ENCODE measurements around the gene AKR1A1.
"Not testable (repeated sequence)": the region's sequence is repeated elsewhere in the genome, so short reads cannot be mapped to it uniquely, and the experiment has no call there.

AKR1A1 gene

DNA sequence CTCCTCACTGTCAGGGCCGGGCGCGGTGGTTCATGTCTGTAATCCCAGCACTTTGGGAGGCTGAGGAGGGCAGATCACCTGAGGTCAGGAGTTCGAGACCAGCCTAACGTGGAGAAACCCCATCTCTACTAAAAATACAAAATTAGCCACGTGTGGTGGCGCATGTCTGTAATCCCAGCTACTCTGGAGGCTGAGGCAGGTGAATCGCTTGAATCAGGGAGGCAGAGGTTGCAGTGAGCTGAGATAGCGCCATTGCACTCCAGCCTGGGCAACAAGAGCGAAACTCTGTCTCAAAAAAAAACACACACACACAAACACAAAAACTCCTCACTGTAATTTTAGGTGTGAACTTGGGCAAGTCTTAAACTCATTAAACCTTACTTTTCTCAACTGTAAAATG, 26.7 kb upstream of the AKR1A1 start:
- not testable (repeated sequence) for DNase-seq

DNA sequence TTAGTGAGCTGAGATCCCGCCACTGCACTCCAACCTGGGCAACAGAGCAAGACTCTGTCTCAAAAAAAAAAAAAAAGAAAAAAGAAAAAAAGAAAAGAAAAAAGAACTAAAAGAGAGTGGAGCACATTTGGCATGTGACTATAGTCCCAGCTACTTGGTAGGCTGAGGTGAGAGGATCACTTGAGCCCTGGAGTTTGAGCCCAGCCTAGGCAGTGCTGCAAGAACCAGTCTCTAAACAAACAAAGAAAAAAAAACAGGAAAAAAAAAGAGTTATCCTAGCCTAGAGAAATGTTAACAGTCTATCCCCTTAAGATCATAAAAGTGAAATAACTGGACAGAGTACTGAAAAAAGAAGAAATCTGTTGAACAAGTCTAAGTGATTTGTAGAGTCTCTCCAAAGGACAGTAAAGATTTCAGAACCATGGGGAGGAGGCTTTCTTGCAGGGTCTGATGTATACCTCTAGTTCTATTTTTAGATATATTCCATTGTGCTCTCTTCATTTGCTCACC, 24.4 kb upstream of the AKR1A1 start:
- DNase-seq: no peak

DNA sequence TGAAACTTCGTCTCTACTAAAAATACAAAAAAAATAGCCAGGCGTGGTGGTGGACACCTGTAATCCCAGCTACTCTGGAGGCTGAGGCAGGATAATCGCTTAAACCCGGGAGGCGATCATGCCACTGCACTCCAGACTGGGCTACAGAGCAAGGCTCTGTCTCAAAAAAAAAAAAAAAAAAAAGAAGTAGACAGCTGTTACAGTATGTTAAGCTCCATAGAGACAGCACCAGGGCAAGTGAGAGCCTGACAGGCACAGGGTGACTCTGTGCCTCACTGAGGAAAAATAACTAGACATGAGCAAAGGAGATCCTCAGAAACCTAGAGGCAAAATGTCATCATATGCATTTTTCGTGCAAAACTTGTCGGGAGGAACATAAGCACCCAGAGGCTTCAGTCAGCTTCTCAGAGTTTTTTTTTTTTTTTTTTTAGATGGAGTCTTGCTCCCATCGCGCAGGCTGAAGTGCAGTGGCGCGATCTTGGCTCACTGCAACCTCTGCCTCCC, 19.9 kb upstream of the AKR1A1 start:
- no peak for DNase-seq

DNA sequence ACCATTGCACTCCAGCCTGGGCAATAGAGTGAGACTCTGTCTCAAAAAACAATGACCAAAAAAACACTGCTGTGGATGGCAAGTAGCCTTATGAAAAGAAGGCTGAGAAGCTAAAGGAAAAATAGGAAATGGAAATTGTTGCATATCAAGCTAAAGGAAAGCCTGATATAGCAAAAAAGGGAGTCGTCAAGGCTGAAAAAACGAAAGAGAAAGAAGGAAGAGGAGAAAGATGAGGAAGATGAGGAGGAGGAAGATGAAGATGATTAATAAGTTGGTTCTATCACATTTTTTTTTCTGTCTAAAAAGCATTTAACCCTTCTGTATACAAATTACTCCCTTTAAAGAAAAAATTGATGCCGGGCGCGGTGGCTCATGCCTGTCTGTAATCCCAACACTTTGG, 18.8 kb upstream of the AKR1A1 start:
- DNase-seq: no peak

DNA sequence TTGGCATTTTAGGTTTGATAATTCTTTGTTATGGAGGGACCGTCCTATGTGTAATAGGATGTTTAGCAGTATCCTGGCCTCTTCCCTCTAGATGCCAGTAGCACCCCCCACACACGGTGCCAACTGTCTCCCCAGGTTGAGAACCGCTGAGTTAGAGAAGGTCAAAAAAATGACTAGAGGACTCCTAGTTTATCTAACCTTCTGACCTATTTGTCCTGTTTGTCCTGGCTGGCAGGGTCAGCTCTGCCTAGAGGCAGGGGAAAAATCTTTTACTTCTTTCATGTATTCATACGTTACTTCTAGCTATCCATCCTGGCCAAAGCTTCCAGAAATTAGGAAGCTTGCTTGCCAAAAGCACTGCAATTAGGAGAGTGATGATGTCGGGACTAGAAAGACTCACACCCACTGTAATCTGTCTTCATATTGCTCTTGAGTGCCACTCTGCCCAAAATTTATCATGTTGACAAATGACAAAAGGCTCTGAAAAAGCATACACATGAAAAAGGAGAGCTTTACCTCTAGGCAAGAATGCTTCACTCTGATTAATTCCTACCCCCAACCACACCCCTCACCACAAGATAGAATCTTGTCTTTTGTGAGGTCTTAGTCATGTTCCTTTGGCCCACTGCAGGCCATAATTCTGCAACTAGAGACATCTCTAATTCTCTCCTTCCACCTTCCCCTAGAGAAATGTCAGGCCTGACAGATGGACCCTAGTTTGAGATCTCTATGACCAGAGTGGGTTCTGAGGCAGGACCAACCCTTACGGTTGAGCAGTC, 14.4 kb upstream of the AKR1A1 start:
- no peak for DNase-seq

DNA sequence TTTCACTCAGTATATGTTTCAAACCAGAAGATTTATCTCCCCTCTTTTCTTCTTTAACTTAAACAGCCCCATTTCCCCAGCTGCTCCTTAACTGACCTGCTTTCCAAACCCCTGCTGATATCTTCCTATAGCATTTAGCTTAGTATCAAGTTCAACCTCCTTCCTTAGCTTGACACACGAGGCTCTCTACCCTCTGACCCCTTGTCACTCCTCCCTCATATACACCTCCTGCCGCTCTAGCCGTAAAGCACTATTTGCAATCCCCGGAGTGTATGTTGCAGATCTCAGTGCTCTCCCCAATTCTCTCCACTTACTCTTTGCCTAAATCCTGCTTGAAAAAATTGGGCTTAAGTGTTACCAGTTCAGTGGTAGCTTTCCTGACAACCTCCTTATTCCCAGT, 13.7 kb upstream of the AKR1A1 start:
- no peak for DNase-seq

DNA sequence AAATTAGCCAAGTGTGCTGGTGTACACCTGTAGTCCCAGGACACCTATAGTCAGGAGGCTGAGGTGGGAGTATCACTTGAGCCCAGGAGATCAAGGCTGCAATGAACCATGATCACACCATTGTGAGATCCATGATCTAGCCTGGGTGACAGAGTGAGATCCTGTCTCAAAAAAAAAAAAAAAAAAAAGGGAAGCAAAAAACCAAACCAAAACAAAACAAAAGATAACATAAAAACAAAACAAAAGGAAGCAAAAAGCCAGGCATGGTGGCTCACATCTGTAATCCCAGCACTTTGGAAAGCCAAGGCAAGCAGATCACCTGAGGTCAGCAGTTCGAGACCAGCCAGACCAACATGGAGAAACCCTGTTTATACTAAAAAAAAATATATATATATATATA, 9.4 kb upstream of the AKR1A1 start:
- DNase-seq: no peak

DNA sequence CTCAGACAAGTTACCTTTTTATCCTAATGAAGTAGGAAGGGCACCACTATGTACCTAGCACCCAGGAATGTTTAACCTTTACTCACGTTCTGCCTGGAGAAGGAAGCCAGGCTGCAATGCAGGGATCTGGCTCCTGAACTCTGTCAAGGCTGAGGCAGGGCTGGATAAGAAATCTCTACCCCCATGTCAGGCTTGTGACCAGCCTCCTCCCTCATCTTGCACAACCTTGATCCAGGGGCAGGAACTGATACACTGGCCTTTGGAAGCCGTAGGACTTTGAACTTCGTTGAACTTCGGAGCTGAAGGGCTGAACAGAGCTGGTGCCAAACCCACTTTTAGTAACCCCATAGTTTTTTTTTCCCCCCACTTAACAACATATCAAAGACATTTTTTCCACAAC, 8.0 kb upstream of the AKR1A1 start:
- no peak for DNase-seq

DNA sequence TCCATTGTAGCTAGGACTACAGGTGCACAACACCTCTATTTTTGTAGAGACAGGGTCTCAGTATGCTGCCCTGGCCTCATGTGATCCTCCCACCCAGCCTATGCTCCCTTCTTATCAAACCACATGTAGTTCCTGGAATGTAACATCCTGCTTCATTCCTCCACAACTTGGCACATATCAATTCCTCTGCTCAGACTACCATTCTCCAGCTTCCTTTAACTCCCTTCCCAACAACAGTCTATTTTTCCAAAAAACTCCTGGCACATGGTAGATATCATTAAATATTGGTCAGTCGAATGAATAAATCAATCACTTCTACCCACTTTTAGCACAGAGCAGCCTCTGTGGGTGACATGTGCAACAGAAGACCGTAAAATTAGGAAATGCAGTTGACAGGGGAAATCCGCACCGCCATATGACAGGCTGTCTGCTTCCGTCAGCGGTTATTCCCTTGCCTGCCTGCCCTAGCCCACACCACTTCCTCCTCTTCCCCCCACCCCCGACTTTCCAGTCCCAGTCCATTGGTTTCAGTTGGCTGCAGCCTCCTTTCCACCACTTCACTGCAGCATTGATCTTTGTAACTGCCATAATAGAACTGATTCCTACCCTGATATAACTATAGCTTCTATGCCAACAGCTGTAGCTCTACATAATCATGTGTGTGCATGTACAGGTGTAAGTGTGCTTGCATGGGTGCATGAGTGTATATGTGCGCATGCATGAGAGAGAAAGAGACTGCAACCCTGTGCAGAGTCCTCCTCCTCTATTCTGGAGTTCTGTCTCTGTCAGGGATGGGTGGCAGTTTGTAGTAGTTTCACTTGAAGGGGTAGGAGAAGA, 6.8 kb upstream of the AKR1A1 start:
- DNase-seq: peak; percentile 82

DNA sequence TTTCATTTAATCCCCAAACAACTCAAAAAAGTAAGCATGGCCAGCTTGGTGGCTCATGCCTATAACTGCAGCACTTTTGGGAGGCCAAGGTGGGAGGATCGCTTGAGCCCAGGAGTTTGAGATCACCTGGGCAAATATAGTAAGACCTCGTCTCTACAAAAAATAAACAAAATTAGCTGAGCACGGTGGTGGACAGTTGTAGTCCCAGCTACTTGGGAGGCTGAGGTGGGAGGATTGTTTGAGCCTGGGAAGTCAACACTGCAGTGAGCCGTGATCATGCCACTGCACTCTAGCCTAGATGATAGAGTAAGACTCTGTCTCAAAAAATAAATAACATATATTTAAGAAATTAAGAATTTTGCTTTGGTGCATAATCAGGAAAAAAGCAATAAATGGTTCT, 6.1 kb upstream of the AKR1A1 start:
- no peak for DNase-seq

DNA sequence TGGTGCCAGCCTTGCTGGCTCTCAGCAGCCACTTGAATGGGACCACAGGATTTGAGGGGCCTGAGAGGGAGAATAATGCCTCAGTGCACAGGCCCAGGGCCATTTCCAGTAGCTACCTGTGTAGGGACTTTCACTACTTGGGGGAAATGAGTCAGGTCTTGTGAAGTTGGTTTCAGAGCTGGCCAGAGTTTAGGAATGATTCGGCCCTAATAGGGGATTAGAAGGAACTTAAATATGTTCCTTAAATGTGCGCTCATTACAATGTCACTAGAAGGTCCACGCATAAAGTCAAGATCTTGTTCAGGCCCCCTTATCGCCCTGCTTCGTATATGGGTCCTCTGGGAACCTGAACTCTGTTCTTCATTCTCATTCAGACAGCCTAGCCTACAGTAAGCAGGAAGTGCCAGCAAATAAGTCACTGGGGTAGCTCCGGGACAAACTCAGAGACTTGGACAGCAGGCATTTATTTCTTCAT, 5.6 kb upstream of the AKR1A1 start:
- no peak for DNase-seq

DNA sequence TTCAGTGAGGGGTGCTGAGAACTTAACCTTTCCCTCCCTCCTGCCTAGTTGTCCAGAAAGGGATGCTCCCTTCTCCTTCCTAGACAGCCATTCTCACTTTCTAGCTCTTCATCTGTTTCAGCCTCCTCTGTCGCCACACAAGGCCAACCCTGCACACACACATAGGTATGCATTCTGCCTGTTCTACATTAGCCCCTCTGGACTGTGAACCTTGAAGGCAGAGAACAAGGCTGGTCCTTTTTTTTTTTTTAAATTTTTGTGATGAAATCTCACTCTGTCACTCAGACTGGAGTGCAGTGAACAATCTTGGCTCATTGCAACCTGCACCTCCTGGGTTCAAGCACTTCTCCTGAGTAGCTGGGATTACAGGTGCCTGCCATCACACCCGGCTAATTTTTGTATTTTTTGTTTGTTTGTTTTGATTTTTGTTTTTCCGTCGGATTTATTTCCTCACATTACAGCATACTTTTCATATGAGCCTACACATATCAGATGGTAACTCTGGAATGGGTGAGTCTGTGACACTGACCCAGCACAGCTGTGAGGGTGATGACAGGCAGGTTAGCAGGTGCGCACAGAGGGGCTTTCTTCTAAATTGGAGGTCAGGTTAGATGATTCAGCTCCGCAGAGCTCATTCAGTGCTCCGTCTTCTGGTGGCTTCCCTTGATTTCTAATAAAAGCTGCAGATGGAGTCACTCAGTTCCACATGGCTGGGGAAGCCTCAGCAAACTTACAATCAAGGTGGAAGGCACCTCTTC, 4.9 kb upstream of the AKR1A1 start:
- no peak for DNase-seq

DNA sequence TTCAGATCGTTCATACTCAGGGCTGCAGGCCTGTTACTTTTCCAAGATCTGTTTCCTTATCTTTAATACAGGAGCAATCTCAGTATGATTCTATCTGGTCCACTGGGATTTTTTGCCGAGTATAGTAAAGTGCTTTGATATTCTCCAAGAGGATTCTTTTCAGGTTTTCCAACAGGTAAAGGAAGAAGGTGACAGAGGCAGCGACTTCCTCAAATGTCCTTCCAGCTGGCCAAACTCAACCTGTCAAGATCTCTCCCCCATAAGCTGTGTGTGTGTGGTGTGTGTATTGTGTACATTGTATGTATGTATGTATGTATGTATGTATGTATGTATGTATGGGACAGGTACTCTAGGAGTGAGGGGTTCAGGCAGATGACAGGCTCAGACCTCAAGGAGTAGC, 1.1 kb downstream of the AKR1A1 start:
- DNase-seq: no peak

DNA sequence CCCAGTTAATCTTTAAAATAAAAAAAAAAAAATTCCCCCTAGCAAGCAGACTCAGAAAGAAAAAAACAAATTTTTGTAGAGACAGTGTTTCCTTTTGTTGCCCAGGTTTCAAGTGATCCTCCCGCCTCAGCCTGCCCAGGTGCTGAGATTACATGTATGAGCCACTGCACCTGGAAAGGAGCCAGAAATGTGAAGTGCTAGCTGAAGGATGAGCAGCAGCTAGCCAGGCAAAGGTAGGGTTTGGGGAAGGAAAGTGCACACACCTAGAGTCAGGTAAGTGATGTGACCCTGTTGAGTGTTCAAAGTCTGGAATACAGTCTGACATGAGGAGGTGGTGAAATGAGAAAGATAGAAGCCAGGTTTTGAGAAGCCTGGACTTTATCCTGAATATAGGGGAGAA, 1.7 kb downstream of the AKR1A1 start:
- no peak for DNase-seq

DNA sequence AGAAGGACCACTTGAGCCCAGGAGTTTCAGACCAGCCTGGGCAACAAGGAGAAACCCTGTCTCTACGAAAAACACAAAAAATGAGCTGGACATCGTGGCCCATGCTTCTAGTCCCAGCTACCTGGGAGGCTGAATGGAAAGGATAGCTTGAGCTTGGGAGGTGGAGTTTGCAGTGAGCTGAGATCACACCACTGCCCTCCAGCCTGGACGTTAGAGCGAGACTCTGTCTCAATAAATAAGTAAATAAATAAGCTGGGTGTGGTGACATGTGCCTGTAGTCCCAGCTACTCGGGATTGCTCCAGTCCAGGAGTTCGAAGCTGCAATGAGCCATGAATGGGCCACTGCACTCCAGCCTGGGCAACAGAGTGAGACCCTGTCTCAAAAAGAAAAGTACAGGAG, 3.6 kb downstream of the AKR1A1 start:
- no peak for DNase-seq

DNA sequence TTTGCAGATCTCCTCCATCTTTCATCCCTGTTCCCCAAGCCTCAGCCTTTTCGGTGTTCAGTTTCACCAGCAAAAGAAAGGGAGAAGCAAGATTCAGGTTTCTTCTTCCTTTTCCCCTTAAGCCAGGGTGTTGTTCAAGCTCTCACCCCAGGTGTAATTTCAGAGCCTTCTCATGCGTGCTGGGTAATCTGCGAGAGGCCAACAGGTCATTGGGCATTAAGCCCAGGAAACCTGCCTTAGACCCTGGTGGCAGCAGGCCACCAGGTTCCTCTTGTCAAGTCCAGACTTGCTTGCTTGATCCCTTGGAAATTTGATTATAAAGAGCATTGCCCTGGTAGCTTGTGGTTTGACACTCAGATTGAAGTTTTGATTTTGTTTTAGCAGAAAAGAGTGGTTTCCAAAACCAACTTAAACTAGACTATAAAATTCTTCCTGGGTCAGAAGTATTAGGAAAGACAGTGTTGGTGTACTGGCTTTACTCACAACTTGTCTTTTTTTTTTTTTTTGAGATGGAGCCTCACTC, 6.9 kb downstream of the AKR1A1 start:
- no peak for DNase-seq

DNA sequence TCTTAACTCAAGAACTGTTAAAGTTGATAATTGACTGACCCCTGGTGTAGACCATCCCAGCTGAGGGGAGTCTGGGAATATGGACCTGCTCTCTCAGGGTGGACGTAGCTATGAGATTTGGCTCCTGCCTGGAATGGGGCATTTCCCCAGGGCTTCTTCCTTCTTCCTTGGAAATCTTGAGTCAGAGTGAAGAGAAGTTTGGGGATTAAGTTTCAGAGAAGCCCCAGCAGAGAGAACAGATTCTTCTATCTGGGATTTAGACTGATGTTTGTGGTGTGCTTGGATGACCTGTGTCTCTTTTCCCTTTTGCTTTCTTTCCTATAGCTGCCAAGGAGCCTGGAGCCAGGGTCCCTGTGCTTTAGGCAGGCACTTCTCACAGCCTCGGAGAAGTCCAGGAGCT, 13.2 kb downstream of the AKR1A1 start:
- no peak for DNase-seq

DNA sequence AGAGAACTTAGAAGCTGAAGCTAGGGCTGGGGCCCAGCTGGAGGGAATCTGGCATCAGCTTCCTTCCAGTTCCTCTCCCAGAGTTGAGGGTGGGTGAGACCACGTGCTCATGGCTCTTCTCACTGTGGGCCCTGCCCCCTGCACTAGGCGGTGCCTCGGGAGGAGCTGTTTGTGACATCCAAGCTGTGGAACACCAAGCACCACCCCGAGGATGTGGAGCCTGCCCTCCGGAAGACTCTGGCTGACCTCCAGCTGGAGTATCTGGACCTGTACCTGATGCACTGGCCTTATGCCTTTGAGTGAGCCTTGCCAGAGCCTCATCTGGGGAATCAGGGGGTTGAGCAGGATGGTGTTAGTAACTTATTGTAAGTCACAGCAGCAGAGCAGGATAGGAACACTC, 16.1 kb downstream of the AKR1A1 start:
- no peak for DNase-seq

DNA sequence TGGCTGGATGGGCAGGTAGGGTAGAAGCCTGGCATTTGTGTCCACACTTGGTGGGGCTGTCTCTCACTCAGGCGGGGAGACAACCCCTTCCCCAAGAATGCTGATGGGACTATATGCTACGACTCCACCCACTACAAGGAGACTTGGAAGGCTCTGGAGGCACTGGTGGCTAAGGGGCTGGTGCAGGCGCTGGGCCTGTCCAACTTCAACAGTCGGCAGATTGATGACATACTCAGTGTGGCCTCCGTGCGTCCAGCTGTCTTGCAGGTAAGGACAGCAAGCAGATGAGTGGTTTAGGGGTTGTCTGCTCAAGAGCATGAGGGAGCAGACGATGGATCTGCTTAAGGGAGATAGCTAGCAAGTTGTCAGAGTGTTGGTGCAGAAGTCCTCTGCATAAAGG, 17.3 kb downstream of the AKR1A1 start:
- no peak for DNase-seq

DNA sequence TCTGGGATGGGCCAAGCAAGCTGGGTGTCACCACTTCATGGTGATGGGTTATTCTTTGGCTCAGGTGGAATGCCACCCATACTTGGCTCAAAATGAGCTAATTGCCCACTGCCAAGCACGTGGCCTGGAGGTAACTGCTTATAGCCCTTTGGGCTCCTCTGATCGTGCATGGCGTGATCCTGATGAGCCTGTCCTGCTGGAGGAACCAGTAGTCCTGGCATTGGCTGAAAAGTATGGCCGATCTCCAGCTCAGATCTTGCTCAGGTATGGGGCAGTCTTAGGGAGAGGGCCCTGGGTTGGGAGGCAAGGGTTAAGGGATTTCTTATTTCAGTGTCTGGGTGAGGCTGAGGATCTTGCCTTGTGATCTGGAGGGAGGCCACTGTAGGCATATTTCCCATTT, 17.8 kb downstream of the AKR1A1 start:
- DNase-seq: no peak

DNA sequence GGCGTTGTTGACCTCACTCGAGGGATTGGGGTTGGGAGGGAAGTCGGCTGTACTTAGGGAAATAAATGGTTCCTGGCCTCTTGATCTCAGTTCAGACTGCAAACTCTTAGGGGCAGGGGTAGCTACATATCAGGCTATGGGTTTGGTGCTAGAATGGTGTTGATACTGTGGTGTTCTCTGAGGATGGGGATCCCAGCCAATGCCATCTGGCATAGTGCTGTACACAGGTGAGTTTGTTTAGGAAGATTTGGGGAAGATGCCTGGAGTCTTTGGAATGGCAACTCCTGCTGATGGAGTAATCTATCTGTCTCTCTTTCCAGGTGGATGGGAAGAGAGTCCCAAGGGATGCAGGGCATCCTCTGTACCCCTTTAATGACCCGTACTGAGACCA, 18.9 kb downstream of the AKR1A1 start:
- DNase-seq: no peak

DNA sequence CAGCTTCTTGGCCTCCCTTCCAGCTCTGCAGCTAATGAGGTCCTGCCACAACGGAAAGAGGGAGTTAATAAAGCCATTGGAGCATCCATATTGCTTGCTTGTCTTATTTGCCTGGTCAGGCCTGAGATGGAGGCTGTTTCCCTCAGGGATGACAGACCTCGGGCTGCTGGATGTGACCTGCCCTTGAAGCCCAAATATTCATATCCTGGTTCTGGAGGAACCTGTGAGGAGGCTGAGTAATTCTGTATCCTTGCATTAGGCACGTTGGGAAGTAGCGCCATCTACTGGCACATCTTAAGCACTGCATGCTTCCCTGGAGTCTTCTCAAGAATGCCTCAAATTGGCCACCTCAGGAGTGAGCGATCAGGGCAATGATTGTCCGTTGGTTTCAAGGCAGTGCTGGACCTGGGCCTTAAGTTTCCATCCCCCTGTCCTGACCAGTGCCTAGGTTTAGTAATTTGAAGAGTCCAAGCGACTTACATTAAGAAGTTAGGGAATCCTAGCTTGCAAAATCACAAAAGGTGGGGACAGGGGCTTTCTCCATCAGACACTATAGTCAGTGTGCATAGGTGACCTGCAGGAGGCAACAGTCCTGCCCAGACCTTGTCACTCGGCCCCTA, 19.4 kb downstream of the AKR1A1 start:
- peak; percentile 79 for DNase-seq

Measured in femur (tissue), 1 donor.